GM18520 (cell line): ENCODE data around the gene AGRP.

Experiments used
- ATAC-seq: cut with Tn5 transposase; IDR thresholded peaks from one replicate; pipeline ENCODE4 v1.9.1; 2021; ENCODE audit not compliant: unreplicated experiment

The AGRP gene

GRCh38 chr16:67445913-67446907 lies 37.1 kb downstream of the AGRP start:
- ATAC-seq, result no peak

GRCh38 chr16:67445441-67445912 lies 37.9 kb downstream of the AGRP start:
- no peak for ATAC-seq

- ATAC-seq, result no peak
These were observed 38.3 kb downstream of the AGRP start for GRCh38 chr16:67445126-67445426.

GRCh38 chr16:67444259-67445125 lies 38.9 kb downstream of the AGRP start:
- ATAC-seq, result no peak

GRCh38 chr16:67443265-67443664 lies 40.1 kb downstream of the AGRP start:
- ATAC-seq, result no peak

- ATAC-seq, result no peak
These were observed 40.6 kb downstream of the AGRP start for GRCh38 chr16:67442581-67443255.

- no peak for ATAC-seq
These were observed 41.4 kb downstream of the AGRP start for GRCh38 chr16:67441907-67442306.

GRCh38 chr16:67441271-67441753 lies 42.0 kb downstream of the AGRP start:
- ATAC-seq, result no peak

GRCh38 chr16:67438824-67439393 lies 44.4 kb downstream of the AGRP start:
- no peak for ATAC-seq

- no peak for ATAC-seq
These were observed 45.1 kb downstream of the AGRP start for GRCh38 chr16:67438098-67438791.

- peak; percentile 51 for ATAC-seq
These were observed 45.8 kb downstream of the AGRP start for GRCh38 chr16:67437513-67437912.

GRCh38 chr16:67436640-67437193 lies 46.6 kb downstream of the AGRP start:
- ATAC-seq, result no peak

GRCh38 chr16:67435758-67436164 lies 47.6 kb downstream of the AGRP start:
- no peak for ATAC-seq

- ATAC-seq, result no peak
These were observed 50.1 kb downstream of the AGRP start for GRCh38 chr16:67433131-67433719.
